GM19438 (cell line): ENCODE results near the gene SMCO1.
"Not testable (repeated sequence)": the region's sequence is repeated elsewhere in the genome, so short reads cannot be mapped to it uniquely, and the experiment has no call there.

Experiments used
- ATAC-seq: cut with Tn5 transposase; IDR thresholded peaks from one replicate; pipeline ENCODE4 v1.9.1; 2021; ENCODE audit warnings: low read depth; ENCODE audit not compliant: unreplicated experiment

Gene SMCO1

DNA sequence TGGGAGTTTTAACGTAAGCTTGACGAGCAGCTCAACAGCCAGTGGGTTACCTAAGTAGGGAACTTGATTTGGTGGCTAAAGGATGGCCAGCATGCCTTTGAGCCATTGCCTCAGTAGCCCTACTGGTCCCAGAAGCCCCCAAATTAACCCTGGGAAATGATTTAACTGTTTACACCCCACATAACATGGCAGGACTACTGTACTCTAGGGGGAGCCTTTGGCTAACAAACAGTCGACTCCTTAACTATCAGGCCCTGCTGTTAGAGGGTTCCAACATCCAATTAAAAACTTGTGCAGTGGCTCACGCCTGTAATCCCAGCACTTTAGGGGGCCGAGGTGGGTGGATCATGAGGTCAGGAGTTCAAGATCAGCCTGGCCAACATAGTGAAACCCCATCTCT lies 9.4 kb upstream of the SMCO1 start:
- no peak for ATAC-seq

DNA sequence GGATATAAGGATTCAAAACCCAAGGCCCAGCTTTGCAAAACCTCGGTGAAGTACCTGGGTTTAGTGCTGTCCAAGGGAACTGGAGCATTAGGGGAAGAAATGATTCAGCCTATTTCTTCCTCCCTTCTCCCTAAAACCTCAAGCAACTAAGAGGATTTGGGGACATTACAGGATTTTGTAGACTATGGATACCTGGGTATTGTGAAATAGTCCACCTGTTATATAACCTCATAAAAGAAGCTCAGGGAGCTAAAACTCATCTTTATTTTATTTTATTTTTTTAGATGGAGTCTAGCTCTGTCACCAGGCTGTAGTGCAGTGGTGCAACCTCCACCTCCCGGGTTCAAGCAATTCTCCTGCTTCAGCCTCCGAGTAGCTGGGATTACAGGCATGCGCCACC lies 8.7 kb upstream of the SMCO1 start:
- no peak for ATAC-seq

GRCh38 chr3:196521291-196521690 lies 6.1 kb upstream of the SMCO1 start:
- ATAC-seq, result not testable (repeated sequence)

DNA sequence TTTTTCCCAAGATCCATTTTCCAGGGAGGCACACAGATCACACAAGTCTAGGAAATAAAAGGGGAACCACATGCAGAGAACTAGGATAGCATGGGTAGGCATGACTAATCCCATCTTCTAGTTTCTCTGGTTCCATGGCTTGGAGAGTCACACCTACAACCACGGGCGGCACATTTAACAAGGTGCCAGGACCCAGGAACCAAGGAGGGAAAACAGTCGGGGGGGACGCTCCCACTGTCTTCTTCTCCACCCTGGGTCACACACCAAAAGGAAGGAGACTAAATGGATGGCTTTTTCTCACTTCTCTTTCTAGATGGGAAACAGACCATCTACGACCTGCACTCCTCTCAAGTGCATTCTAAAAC lies 4.6 kb upstream of the SMCO1 start:
- ATAC-seq, result no peak

DNA sequence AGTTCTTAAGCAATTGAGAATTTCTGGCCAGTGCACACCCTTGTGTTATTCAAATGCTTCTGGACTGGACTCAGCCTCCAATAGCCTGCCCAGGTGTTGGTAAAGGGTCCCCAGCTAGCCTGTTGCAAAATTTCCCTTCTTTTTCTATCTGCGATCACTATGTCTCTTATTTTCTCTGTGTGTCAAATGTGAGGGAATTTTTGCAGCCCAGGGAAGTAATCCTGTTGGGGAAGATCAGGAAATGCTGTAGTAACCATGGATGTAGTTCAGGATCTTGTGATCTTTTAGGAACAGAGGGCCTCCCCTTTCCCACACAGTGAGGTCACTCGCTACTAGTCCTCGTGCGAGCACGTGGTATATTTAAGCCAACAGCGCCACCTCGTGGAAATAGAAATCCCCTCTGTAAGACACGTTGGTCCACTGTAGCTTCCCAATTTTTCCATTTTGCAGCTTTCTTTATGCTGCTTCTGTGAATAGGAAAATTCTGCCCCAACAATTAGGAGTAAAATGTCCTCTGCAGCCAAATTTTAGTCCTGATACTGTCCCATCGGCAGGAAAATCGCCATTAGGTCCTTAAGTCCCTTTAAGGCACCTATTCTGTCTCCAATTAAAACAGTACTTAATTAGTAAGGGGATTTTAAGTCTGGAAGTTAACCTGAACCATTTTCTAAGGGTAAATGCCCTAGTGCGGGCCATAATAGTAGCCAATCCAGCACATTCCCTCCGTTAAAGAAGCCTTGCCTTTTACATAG lies 4.0 kb upstream of the SMCO1 start:
- no peak for ATAC-seq

DNA sequence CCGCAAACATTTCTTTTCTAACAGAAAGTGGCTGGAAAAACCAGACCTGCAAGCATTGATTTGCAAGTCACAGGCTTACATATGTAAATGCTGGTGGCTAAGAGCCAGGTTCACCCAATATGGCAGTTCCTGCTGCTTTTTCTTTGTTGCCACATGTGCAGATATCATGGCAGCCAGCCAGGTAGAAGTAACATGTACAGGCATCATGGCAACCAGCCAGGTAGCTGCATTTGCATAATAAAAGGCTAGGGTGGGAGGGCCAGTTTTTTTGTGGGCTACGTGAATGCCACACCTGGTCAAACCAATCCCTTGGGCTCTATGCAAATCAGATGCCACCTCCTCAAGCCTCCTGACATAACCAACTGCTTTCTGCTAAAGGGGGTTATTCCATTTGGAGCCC lies 2.8 kb upstream of the SMCO1 start:
- ATAC-seq, result no peak

GRCh38 chr3:196517162-196517800 lies 2.1 kb upstream of the SMCO1 start:
- no peak for ATAC-seq

GRCh38 chr3:196514350-196514716 lies 813 bp downstream of the SMCO1 start:
- no peak for ATAC-seq

DNA sequence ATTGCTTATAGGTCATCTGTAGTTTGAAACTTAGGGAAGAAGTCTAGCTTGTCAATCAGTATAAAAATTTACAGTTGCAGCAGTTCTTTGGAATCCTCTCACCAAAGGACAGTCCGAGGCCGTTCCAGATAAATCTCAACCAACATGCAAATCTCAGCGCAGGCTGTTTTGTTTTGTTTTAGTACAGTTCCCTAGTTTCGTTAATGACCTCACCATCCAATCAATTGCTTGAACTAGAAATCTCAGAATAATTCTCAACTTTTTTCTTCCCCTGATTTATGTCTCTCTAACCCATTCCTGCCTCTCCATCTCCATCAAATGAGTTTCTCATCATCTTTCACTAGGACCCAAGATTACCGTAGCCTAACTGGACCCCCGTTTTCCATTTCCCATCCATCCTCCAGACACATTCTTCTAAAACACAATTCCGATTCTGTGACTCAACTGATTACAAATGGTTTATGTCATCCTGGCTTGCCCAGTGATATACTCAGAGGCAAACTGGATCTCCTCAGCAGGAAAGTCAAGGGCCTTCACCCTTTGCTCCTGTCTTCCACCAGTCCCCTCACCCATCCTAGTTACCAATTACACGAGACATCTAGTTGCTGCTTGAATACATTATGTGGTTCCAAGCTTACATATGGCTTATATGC lies 1.3 kb downstream of the SMCO1 start:
- ATAC-seq, result no peak

GRCh38 chr3:196511646-196512425 lies 3.3 kb downstream of the SMCO1 start:
- not testable (repeated sequence) for ATAC-seq

- ATAC-seq, result not testable (repeated sequence)
Observed at GRCh38 chr3:196511108-196511507, 4.0 kb downstream of the SMCO1 start.

- ATAC-seq, result no peak
Observed at GRCh38 chr3:196506687-196507086, 8.5 kb downstream of the SMCO1 start.

- no peak for ATAC-seq
Observed at GRCh38 chr3:196504556-196504955, 10.6 kb downstream of the SMCO1 start.

GRCh38 chr3:196504077-196504398 lies 11.1 kb downstream of the SMCO1 start:
- not testable (repeated sequence) for ATAC-seq

DNA sequence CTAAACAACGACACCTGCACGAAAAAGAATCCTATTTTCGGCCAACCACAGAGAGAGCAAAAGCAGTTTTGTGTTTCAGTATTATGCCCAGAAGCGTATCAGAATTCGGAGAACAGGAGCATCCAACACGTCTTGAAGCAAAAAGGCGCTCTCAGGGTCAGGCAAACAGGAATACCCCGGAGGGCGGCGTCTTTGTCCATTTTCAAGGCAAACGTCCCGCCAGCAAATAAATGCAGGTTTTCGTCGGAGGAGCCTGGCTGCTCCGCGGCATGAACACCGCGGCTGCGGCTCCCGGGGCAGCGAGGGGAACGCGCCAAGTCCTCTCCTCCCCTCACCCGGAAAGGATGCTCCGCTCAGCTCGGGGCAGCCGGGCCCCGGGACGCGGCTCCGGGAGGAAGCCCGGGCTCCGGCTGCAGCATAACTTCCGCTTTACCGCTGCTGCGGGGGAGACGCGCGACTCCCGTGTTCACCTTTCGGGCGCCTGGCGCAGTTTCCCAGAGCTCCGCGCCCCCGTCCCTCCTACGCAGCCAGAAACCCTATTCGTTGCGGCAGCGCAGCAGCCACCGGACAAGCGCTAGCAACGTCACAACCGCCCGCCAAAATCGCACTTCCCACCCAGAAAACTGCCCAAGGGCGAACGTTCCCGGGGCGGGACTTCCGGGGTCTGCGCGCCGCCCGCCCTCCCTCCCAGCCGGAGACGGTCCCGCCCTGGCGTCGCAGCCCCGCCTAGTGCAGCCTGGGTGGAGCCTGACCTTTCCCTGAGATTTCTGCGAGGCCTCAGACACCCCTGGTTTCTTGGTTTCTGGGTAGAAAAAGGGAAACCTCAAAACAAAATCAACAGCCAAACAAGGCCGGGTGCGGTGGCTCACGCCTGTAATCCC lies 11.7 kb downstream of the SMCO1 start, which contains the start of gene RNF168:
RNF168 (minus strand) TSS at position 573 of the 881 bp plus-strand sequence. CDS start 595 bp downstream, outside the sequence.
- peak; percentile 83 for ATAC-seq

DNA sequence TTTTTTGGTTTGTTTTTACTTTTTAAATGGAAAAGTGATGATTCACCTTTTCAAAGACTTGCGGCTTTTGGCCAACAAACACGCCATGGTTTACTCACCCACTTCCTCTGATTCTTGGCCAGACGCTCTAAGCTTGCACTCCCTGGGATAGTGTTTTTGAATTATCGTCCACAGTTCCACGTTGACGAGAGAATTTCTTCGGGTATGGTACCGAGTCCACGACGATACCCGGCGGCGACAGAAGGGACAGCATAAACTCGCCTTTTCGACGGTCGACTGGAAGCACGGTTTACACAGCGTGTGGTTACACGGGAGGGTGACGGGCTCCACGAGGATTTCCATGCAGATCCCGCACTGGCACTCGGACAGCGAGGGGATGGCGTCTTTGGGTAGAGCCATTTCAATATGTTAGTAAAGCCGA lies 12.4 kb downstream of the SMCO1 start:
- ATAC-seq, result peak; percentile 7

DNA sequence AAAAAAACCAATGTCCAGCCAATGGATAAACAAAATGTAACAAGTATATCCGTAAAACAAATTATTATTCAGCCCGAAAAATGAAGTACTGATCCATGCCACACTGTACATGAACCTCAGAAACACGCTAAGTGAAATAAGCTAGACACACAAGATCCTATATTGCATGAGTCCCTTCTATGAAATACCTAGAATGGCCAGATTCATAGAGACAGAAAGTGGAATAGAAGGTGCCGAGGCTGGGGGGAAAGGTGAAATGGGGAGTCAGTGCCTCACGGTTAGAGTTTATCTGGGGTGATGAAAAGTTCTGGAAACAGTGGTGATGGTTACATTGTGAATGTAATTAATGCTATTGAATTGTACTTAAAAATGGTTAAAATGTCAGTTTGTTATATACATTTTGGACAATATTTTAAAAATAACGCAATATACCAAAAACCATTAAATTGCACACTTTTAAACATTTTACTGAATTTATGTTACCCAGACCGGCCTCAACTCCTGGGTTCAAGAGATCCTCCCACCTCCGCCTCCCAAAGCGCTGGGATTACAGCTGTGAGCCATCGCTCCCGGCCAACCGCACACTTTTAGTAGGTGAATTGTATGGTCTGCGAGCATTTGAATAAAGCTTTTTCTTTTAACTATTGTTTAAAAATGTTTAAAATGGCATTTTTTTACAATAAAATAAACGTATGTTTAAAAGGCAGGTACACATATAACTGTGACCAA lies 13.7 kb downstream of the SMCO1 start:
- ATAC-seq, result no peak

- no peak for ATAC-seq
Observed at GRCh38 chr3:196499807-196500524, 15.2 kb downstream of the SMCO1 start.

DNA sequence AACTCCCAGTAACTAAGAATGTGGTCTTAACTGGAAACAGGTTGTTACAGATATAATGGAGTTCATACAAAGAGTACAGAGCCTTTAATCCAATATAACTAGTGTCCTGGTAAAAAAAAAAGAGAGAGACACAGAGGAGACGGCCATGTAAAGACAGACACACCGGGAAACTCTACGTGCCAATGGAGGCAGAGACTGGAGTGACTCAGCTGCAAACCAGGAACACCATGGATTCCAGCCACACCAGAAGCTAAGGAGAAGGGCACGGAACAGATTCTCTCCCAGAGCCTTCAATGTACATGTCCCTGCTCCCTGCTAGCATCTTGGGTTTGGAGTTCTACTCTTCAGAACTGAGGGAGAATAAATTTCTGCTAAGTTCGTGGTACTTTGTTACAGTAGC lies 16.1 kb downstream of the SMCO1 start:
- no peak for ATAC-seq
